Central memory CD8-positive, alpha-beta T cell (primary cell): ENCODE measurements around the gene MPST.
"Not testable (repeated sequence)": the region's sequence is repeated elsewhere in the genome, so short reads cannot be mapped to it uniquely, and the experiment has no call there.

Experiments used
- ATAC-seq: fragments of 150-1000 bp; cut with Tn5 transposase; replicated peaks from 2 replicates; pipeline ENCODE4 v1.10.0; 2022; ENCODE audit warnings: mild to moderate bottlenecking, moderate FRiP score, moderate number of reproducible peaks; ENCODE audit not compliant: poor library complexity, severe bottlenecking; ENCODE audit errors: extremely low read depth
- DNase-seq, 2 donors: peaks; one replicate each; pipeline ENCODE4 v3.0.0; 2021; ENCODE audit warnings: low spot score in 2 of 2
- H3K27ac Mint-ChIP-seq: one replicate; pipeline ENCODE4 v1.8.0; 2022; ENCODE audit warnings: low read depth, mild to moderate bottlenecking, moderate library complexity, mixed read lengths
- H3K27me3 Mint-ChIP-seq: one replicate; pipeline ENCODE4 v1.8.0; 2022; ENCODE audit warnings: mixed read lengths
- H3K36me3 Mint-ChIP-seq: one replicate; pipeline ENCODE4 v1.8.0; 2022; ENCODE audit warnings: mild to moderate bottlenecking, moderate library complexity, mixed read lengths; ENCODE audit not compliant: insufficient read depth
- H3K4me1 Mint-ChIP-seq: one replicate; pipeline ENCODE4 v1.8.0; 2022; ENCODE audit warnings: mixed read lengths
- H3K4me3 Mint-ChIP-seq: one replicate; pipeline ENCODE4 v1.8.0; 2022; ENCODE audit warnings: mild to moderate bottlenecking, moderate library complexity, mixed read lengths
- H3K9me3 Mint-ChIP-seq: one replicate; pipeline ENCODE4 v1.8.0; 2022; ENCODE audit warnings: mixed read lengths

The MPST gene

GRCh38 chr22:36988075-36988832, 31.3 kb upstream of the MPST start:
- Mint-ChIP-seq H3K36me3 (no peaks in the 10 kb centered on the region), H3K27ac (no peak overlapping the region), H3K4me3 (no peak overlapping the region), H3K27me3 (peaks cover 73% of the 10 kb centered on the region), H3K9me3 (no peaks in the 10 kb centered on the region), H3K4me1 (no peaks in the 10 kb centered on the region)
- DNase-seq (no peak), ATAC-seq (no peak)

GRCh38 chr22:36989012-36989411, 30.5 kb upstream of the MPST start:
- DNase-seq, H3K36me3 Mint-ChIP-seq, H3K27ac Mint-ChIP-seq, H3K4me3 Mint-ChIP-seq, H3K9me3 Mint-ChIP-seq, ATAC-seq, H3K4me1 Mint-ChIP-seq: not testable (repeated sequence)
- peaks cover 74% of the 10 kb centered on the region for H3K27me3 Mint-ChIP-seq

GRCh38 chr22:36990457-36990856, 29.1 kb upstream of the MPST start:
- Mint-ChIP-seq H3K9me3 (no peaks in the 10 kb centered on the region), H3K4me1 (no peaks in the 10 kb centered on the region), H3K27ac (no peak overlapping the region), H3K4me3 (no peak overlapping the region), H3K27me3 (peaks cover 74% of the 10 kb centered on the region), H3K36me3 (no peaks in the 10 kb centered on the region)
- DNase-seq (no peak), ATAC-seq (no peak)

- no peaks in the 10 kb centered on the region for H3K36me3 Mint-ChIP-seq
- no peak overlapping the region for H3K27ac Mint-ChIP-seq
- H3K4me1 Mint-ChIP-seq = no peaks in the 10 kb centered on the region
- ATAC-seq (no peak), DNase-seq (no peak)
- no peaks in the 10 kb centered on the region for H3K9me3 Mint-ChIP-seq
- peaks cover 75% of the 10 kb centered on the region for H3K27me3 Mint-ChIP-seq
- H3K4me3 Mint-ChIP-seq = no peak overlapping the region
Measured at GRCh38 chr22:36991206-36991605, 28.3 kb upstream of the MPST start.

- peaks cover 59% of the 10 kb centered on the region for H3K27me3 Mint-ChIP-seq
- DNase-seq (no peak), ATAC-seq (no peak)
- no peaks in the 10 kb centered on the region for H3K4me1 Mint-ChIP-seq
- no peaks in the 10 kb centered on the region for H3K9me3 Mint-ChIP-seq
- no peak overlapping the region for H3K27ac Mint-ChIP-seq
- H3K36me3 Mint-ChIP-seq = no peaks in the 10 kb centered on the region
- no peak overlapping the region for H3K4me3 Mint-ChIP-seq
Measured at GRCh38 chr22:36997746-36998145, 21.8 kb upstream of the MPST start.

GRCh38 chr22:36998620-36999351, 20.8 kb upstream of the MPST start:
- DNase-seq (no peak), ATAC-seq (no peak)
- Mint-ChIP-seq H3K9me3 (no peaks in the 10 kb centered on the region), H3K4me3 (no peak overlapping the region), H3K27ac (no peak overlapping the region), H3K27me3 (peaks cover 59% of the 10 kb centered on the region), H3K4me1 (no peaks in the 10 kb centered on the region), H3K36me3 (no peaks in the 10 kb centered on the region)

GRCh38 chr22:36999463-36999862, 20.1 kb upstream of the MPST start:
- H3K27ac Mint-ChIP-seq = no peak overlapping the region
- DNase-seq (no peak), ATAC-seq (no peak)
- no peaks in the 10 kb centered on the region for H3K9me3 Mint-ChIP-seq
- H3K27me3 Mint-ChIP-seq = peaks cover 60% of the 10 kb centered on the region
- H3K4me1 Mint-ChIP-seq = no peaks in the 10 kb centered on the region
- no peaks in the 10 kb centered on the region for H3K36me3 Mint-ChIP-seq
- H3K4me3 Mint-ChIP-seq = no peak overlapping the region

GRCh38 chr22:37000676-37001534, 18.6 kb upstream of the MPST start:
- no peak overlapping the region for H3K27ac Mint-ChIP-seq
- H3K27me3 Mint-ChIP-seq = peaks cover 59% of the 10 kb centered on the region
- no peaks in the 10 kb centered on the region for H3K9me3 Mint-ChIP-seq
- no peaks in the 10 kb centered on the region for H3K36me3 Mint-ChIP-seq
- DNase-seq (no peak), ATAC-seq (no peak)
- H3K4me1 Mint-ChIP-seq = no peaks in the 10 kb centered on the region
- no peak overlapping the region for H3K4me3 Mint-ChIP-seq

- DNase-seq = no peak
- no peak for ATAC-seq
- peaks cover 68% of the 10 kb centered on the region for H3K27me3 Mint-ChIP-seq
- H3K27ac Mint-ChIP-seq = no peak overlapping the region
- H3K9me3 Mint-ChIP-seq = no peaks in the 10 kb centered on the region
- H3K4me3 Mint-ChIP-seq = no peak overlapping the region
- no peaks in the 10 kb centered on the region for H3K36me3 Mint-ChIP-seq
- H3K4me1 Mint-ChIP-seq = no peaks in the 10 kb centered on the region
Measured at GRCh38 chr22:37001826-37002225, 17.7 kb upstream of the MPST start.

- DNase-seq = no peak
Measured at GRCh38 chr22:37002633-37003032, 16.9 kb upstream of the MPST start.

GRCh38 chr22:37007651-37008050, 11.9 kb upstream of the MPST start:
- Mint-ChIP-seq H3K27me3 (peaks cover 69% of the 10 kb centered on the region), H3K27ac (no peak overlapping the region), H3K4me1 (no peaks in the 10 kb centered on the region), H3K4me3 (no peak overlapping the region), H3K36me3 (peaks cover 2% of the 10 kb centered on the region), H3K9me3 (no peaks in the 10 kb centered on the region)
- no peak for ATAC-seq
- no peak for DNase-seq

More at GRCh38 chr22:37002633-37003032, 16.9 kb upstream of the MPST start:
- no peak for ATAC-seq
- Mint-ChIP-seq H3K4me1 (no peaks in the 10 kb centered on the region), H3K9me3 (no peaks in the 10 kb centered on the region), H3K36me3 (no peaks in the 10 kb centered on the region), H3K27me3 (peaks cover 75% of the 10 kb centered on the region), H3K27ac (no peak overlapping the region), H3K4me3 (no peak overlapping the region)

- Mint-ChIP-seq H3K4me1 (no peaks in the 10 kb centered on the region), H3K27ac (no peak overlapping the region), H3K36me3 (peaks cover 2% of the 10 kb centered on the region), H3K9me3 (no peaks in the 10 kb centered on the region), H3K27me3 (peaks cover 62% of the 10 kb centered on the region), H3K4me3 (no peak overlapping the region)
- DNase-seq (no peak), ATAC-seq (no peak)
Measured at GRCh38 chr22:37008365-37008764, 11.2 kb upstream of the MPST start.
